Subcutaneous abdominal adipose tissue (tissue), 5 donors: ENCODE results near the gene BABAM1.

Experiments
- H3K27ac ChIP-seq: one replicate; pipeline ENCODE4 v1.7.0; 2013; ENCODE audit warnings: low read depth, mild to moderate bottlenecking, inconsistent platforms, low read length, moderate library complexity
- H3K27me3 ChIP-seq, 5 donors: one replicate each; pipeline ENCODE4 v1.7.0; 2013; ENCODE audit warnings: low read length in 5 of 5, inconsistent platforms in 1 of 5; ENCODE audit not compliant: control insufficient read depth in 5 of 5, insufficient read depth in 4 of 5
- H3K36me3 ChIP-seq, 5 donors: one replicate each; pipeline ENCODE4 v1.7.0; 2013; ENCODE audit warnings: low read length in 5 of 5; ENCODE audit not compliant: control insufficient read depth in 5 of 5, insufficient read depth in 5 of 5
- H3K4me1 ChIP-seq, 5 donors: one replicate each; pipeline ENCODE4 v1.7.0; 2013; ENCODE audit warnings: low read length in 5 of 5, mild to moderate bottlenecking in 3 of 5, moderate library complexity in 1 of 5; ENCODE audit not compliant: control insufficient read depth in 5 of 5, insufficient read depth in 5 of 5
- H3K4me3 ChIP-seq, 5 donors: one replicate each; pipeline ENCODE4 v1.7.0; 2013; ENCODE audit warnings: low read length in 5 of 5, low read depth in 1 of 5
- H3K9ac ChIP-seq, 5 donors: one replicate each; pipeline ENCODE4 v1.7.0; 2013; ENCODE audit warnings: low read length in 5 of 5, mild to moderate bottlenecking in 4 of 5, moderate library complexity in 3 of 5
- H3K9me3 ChIP-seq, 5 donors: one replicate each; pipeline ENCODE4 v1.7.0; 2013; ENCODE audit warnings: low read length in 5 of 5; ENCODE audit not compliant: control insufficient read depth in 5 of 5
- donor health status: healthy.
- donor health status: healthy.
- donor health status: healthy.
- donor health status: healthy.
- donor health status: healthy.

BABAM1 gene

DNA sequence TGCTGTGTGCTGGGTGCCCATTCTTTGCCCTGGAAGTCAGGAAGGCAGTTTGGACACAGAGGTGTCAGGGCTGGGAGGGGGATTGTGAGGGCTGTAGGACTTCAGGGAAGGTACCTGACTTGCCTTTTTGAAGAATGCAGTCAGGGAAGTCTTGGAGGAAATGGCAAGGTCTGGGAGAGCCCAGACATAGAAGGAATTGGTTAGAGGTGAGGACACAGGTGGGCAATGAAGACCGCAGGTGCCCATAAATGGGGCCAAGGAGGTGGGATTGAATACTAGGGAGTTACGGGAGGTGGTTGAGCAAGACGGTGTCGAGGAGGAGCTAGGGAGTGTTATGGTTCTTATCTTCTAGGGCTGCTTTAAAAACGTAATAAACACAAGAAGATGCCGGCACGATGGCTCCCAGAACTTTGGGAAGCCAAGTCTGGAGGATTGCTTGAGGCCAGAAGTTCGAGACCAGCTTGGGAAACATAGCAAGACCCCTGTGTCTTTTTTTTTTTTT lies 40.7 kb downstream of the BABAM1 start:
- no peaks in the 10 kb centered on the region for H3K27me3 ChIP-seq
- no peak overlapping the region for H3K27ac ChIP-seq
- H3K9ac ChIP-seq = no peak overlapping the region
- H3K4me1 ChIP-seq = peaks cover 9 to 70% (median 48%) of the 10 kb centered on the region in 5 donors
- no peak overlapping the region for H3K4me3 ChIP-seq
- peaks cover 0 to 17% (median 4%) of the 10 kb centered on the region in 5 donors for H3K36me3 ChIP-seq
- no peaks in the 10 kb centered on the region for H3K9me3 ChIP-seq

DNA sequence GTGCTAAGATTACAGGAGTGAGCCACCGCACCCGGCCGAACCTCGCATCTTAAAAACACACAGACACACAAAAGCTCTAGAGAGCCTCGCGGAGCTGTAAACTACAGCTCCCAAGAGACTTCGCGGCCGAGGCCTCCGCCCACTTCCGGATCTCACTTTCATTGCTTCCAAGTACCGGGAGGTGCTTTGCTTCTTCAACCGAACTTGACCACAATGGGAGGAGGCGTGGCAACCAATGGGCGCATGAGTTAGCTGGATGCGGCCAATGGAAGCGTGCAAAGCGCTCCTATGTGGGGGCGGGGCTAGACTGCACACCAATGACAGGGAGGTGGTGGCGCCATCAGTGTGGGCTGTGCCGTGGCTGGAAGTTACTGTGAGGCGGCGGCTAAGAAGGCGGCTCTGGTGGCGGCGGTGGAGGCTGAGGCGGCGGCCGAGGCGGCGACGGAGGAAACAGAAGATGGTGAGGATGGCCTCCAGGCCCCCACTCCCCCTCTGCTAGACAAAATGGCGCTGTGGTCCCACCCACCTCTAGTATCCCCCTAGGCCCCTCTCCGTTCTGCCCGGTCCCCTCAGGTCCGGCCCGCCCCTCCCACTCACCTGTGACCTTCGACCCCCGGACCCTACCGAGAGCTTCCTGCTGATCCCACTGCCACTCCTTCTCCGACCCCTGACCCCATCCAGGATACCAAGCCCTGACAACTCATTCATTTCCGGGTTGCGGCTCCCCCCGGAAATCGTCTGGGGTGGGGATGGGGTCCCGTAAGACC lies 42.1 kb downstream of the BABAM1 start, which contains the start of gene DDA1:
Gene DDA1, plus strand, starts transcription at position 366 of the 767 bp plus-strand sequence. Its CDS starts 92 bp downstream, at position 458.
- H3K4me1 ChIP-seq = peaks cover 6 to 55% (median 40%) of the 10 kb centered on the region in 5 donors

DNA sequence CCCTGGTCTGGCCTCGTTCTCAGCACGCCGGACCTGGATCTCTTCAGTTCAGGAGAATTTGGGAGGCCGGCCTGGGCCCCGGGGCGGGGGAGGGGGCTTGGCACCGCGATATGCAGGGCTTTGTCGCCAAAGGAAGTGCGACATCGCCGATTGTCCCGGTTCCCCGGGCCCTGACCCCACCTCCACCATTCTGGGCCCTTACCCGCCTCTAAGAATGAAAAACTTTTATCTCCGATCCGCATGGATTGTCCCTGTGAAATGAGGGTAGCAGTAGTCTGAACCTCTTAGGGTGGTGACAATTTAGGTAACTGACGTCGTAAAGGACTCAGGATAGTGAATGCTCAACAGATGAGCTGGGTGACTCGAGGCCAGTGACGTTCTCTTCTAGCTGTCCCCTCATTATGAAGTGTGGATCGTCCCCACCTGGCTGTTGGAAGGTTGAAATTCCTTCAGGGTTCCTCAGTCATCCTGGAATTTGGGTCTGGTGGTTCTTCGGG lies 42.8 kb downstream of the BABAM1 start:
- H3K9me3 ChIP-seq = no peaks in the 10 kb centered on the region
- H3K27me3 ChIP-seq = no peaks in the 10 kb centered on the region
- peaks cover 6 to 49% (median 33%) of the 10 kb centered on the region in 5 donors for H3K4me1 ChIP-seq
- peaks cover 0 to 35% (median 16%) of the 10 kb centered on the region in 5 donors for H3K36me3 ChIP-seq
- H3K27ac ChIP-seq = peak overlapping the region; percentile 67
- H3K9ac ChIP-seq = peak overlapping the region in 4 of 5 donors; percentile 86 to 92 (median 88)
- H3K4me3 ChIP-seq = peak overlapping the region; percentile 73 to 93 (median 89)

More for the DNA sequence above, 42.1 kb downstream of the BABAM1 start, which contains the start of gene DDA1:
- Histone ChIP-seq H3K9me3 (no peaks in the 10 kb centered on the region), H3K9ac (peak within 1 kb of the TSS in 4 of 5 donors; percentile 86 to 92 (median 88)), H3K36me3 (peaks cover 0 to 29% (median 11%) of the 10 kb centered on the region in 5 donors), H3K4me3 (peak within 1 kb of the TSS; percentile 73 to 93 (median 89)), H3K27ac (peak within 1 kb of the TSS; percentile 67), H3K27me3 (no peaks in the 10 kb centered on the region)

DNA sequence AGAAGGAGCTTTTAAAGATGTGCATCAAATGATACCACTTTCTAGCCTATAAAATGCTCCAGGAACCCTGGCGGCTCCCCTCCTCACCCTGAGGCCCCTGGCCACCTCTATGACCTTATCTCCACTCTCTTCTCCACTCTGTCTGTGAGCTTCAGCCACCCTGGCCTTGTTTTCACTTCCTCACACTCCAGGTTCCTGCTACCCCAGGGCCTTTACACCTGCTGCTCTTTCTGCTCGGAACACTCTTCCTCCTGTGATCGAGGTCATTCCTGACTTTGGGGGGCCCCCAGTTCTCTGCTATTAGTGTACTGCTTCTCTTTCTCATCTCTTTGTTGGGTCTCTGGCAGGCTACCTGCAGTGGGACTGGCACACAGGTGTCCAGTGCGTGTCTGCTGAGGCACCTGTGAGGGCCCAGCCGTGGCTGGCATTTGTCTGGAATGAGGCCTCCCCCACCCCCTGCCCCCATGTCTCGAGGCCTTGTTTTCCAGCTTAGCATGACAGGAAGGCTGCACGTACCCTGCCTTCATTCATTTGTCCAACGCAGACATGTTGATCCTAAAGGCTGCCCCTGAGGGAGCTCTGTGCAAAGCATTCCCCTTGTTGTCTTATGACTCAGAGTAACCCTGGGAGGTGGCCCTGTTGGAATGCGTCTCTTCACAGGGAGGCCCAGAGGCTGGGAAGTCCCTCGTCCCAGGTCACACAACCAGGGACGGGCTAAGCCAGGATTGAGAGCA lies 44.4 kb downstream of the BABAM1 start:
- Histone ChIP-seq H3K27me3 (no peaks in the 10 kb centered on the region), H3K36me3 (peaks cover 0 to 43% (median 25%) of the 10 kb centered on the region in 5 donors), H3K4me3 (no peak overlapping the region), H3K4me1 (peaks cover 6 to 33% (median 22%) of the 10 kb centered on the region in 5 donors), H3K9me3 (no peaks in the 10 kb centered on the region), H3K9ac (peak overlapping the region in 1 of 5 donors; percentile 30), H3K27ac (no peak overlapping the region)

DNA sequence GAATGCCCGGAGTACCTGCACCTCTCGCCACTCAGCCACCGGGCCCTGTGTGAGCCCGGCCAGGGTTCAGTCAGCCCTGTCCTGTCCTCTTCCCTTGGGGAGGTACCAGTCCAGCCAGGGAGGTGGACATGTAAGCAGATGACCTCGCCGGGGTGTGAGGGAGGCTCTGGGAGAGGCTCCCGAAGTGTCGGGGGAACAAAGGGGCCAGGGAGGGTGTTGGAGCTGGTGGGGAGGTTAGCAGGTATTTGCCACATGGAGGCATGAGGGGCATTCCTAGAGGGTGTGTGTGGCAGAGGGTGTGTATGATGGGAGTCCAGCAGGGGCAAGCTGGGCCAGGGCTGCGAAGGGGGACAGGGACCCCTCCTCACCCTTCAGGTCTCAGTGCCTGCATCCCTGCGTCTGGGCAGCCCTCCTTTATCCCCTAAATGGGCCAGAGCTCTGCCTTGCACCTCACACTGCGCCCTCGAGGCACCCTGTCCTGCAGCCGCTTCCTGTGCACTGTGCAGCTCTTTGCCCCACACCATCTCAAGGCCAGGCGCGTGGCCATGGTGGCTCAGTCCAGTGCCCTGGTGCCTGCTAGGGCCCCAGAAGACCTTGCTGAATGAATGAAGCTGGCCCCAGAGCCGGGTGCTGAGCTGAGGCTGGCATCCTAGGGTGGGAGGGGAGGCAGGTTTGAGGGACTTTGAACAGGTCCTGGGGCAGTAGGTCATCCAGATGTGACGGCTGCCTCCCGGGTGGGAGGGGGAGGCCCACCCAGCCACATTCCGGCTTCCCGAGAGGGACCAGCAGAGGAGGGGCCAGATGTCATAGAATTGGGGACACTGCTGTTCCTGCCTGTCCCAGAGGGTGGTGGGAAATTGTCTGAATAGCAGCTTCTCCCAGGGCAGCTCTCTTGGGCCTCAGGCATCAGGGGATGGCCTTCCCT lies 45.2 kb downstream of the BABAM1 start:
- Histone ChIP-seq H3K36me3 (peaks cover 0 to 43% (median 25%) of the 10 kb centered on the region in 5 donors), H3K27me3 (no peaks in the 10 kb centered on the region), H3K4me1 (peaks cover 6 to 31% (median 21%) of the 10 kb centered on the region in 5 donors), H3K9ac (no peak overlapping the region), H3K9me3 (no peaks in the 10 kb centered on the region), H3K4me3 (no peak overlapping the region), H3K27ac (no peak overlapping the region)

DNA sequence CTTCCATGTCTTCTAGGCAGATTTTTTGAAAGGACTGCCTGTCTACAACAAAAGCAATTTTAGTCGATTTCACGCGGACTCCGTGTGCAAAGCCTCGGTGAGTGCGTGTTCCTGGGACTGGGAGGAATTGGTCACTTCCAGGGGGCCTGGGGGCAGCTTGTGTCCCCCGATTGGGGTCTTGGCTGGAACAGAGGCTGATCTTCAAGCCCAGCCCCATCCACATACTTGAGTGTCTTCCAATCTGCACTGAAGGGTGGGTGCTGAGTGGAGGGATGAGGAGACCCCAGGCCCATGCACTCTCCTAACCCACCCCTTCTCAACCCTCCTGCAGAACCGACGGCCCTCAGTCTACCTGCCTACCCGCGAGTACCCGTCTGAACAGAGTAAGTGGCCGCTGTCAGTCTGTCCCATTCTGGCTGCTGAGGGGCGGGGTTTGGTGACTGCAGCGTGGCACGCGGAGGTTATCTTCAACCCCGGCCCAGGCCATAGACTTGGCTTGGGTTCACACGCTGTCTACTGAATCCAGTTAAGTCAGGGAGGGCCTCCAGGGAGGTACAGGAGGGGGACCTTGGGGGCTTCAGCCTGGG lies 46.9 kb downstream of the BABAM1 start:
- Histone ChIP-seq H3K9me3 (no peaks in the 10 kb centered on the region), H3K27ac (no peak overlapping the region), H3K4me1 (peaks cover 6 to 27% (median 18%) of the 10 kb centered on the region in 5 donors), H3K9ac (no peak overlapping the region), H3K27me3 (no peaks in the 10 kb centered on the region), H3K4me3 (no peak overlapping the region), H3K36me3 (peaks cover 0 to 53% (median 28%) of the 10 kb centered on the region in 5 donors)

DNA sequence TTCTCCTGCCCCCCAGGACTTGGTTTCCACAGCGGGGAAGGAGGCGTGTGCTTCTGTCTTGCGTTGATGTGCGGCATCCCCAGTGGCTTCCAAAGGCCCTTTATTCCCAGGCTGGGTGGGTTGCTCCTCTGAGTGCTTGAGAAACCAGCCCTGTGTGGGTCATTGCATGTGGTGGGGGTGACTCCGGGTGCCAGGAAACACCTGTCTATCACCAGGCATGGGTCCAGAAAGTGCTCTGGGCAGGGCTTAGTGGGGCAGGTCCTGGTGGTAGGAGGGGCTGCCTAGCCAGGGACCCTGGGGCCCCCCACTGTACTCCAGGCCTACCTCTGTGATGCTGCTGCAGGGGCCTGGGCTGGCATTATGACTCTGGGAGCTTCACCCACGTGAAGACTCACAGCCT lies 51.7 kb downstream of the BABAM1 start:
- no peaks in the 10 kb centered on the region for H3K27me3 ChIP-seq
- H3K9ac ChIP-seq = no peak overlapping the region
- no peaks in the 10 kb centered on the region for H3K9me3 ChIP-seq
- H3K4me3 ChIP-seq = no peak overlapping the region
- H3K27ac ChIP-seq = no peak overlapping the region
- peaks cover 0 to 18% (median 11%) of the 10 kb centered on the region in 5 donors for H3K4me1 ChIP-seq
- peaks cover 0 to 57% (median 46%) of the 10 kb centered on the region in 5 donors for H3K36me3 ChIP-seq

DNA sequence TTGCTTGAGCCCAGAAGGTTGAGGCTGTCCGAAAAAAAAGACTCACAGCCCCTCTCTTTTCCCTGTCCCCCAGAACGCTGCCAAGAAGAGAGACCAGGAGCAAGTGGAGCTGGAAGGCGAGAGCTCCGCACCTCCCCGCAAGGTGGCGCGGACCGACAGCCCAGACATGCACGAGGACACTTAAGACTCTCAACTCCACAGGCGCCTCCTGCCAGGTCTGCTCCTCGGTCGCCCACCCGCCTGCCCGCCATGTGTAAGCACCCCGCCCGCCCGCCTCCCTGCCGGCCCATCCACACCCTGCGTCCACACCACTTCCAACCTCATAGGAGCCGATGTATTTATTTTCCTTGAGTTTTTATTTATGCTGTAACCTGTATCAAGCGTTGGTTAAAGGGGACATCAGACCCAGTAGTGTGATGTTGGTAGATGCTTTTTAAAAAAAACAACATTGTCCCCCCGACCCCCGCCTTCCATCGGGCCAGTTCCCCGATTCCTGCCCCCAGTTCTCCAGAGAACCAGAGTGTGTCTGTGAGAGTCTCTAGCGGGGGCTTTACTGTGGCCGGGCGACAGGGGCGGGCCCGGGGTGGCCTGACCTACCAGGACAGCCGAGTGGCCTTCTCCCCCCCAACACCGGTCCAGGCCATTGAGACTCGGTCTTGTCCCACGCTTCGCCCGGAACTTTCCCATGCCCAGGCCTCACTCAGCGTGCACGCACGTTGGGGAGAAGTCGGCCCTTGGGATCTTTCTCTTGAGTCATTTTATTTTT lies 52.4 kb downstream of the BABAM1 start:
- Histone ChIP-seq H3K36me3 (peaks cover 0 to 52% (median 39%) of the 10 kb centered on the region in 5 donors), H3K9ac (no peak overlapping the region), H3K4me1 (peaks cover 0 to 18% (median 13%) of the 10 kb centered on the region in 5 donors), H3K4me3 (no peak overlapping the region), H3K9me3 (no peaks in the 10 kb centered on the region), H3K27ac (no peak overlapping the region), H3K27me3 (no peaks in the 10 kb centered on the region)
